Muscle layer of colon (tissue), 2 donors: ENCODE measurements around the gene RNF135.
"Not testable (repeated sequence)": the region's sequence is repeated elsewhere in the genome, so short reads cannot be mapped to it uniquely, and the experiment has no call there.

Experiments
- H3K27ac ChIP-seq: one replicate; pipeline ENCODE4 v1.7.0; 2013; ENCODE audit warnings: low read depth, mild to moderate bottlenecking, low read length, moderate library complexity
- H3K27me3 ChIP-seq, 2 donors: one replicate each; pipeline ENCODE4 v1.7.0; 2013; ENCODE audit warnings: low read length in 2 of 2, mild to moderate bottlenecking in 2 of 2; ENCODE audit not compliant: insufficient read depth in 2 of 2, control insufficient read depth in 1 of 2
- H3K36me3 ChIP-seq: one replicate; pipeline ENCODE4 v1.7.0; 2013; ENCODE audit warnings: mild to moderate bottlenecking, low read length; ENCODE audit not compliant: insufficient read depth
- H3K4me1 ChIP-seq: one replicate; pipeline ENCODE4 v1.7.0; 2013; ENCODE audit warnings: mild to moderate bottlenecking, low read length; ENCODE audit not compliant: insufficient read depth
- H3K4me3 ChIP-seq, 2 donors: one replicate each; pipeline ENCODE4 v1.7.0; 2013; ENCODE audit warnings: low read length in 2 of 2, low read depth in 1 of 2, mild to moderate bottlenecking in 1 of 2, moderate library complexity in 1 of 2
- H3K9ac ChIP-seq: one replicate; pipeline ENCODE4 v1.7.0; 2013; ENCODE audit warnings: low read length
- H3K9me3 ChIP-seq: one replicate; pipeline ENCODE4 v1.7.0; 2013; ENCODE audit warnings: mild to moderate bottlenecking, low read length
- donor health status: abdominal sarcoma.
- donor health status: Adenocarcinoma of cecum.

Gene RNF135

GRCh38 chr17:31008374-31009041 lies 37.7 kb downstream of the RNF135 start:
- Histone ChIP-seq H3K27me3 (no peaks in the 10 kb centered on the region), H3K27ac (peak overlapping the region; percentile 85), H3K4me1 (no peaks in the 10 kb centered on the region), H3K9me3 (no peaks in the 10 kb centered on the region), H3K9ac (peak overlapping the region; percentile 78), H3K4me3 (peak overlapping the region; percentile 75 to 91), H3K36me3 (no peaks in the 10 kb centered on the region)

GRCh38 chr17:31009042-31009702 lies 38.3 kb downstream of the RNF135 start:
- not testable (repeated sequence) for H3K27me3 ChIP-seq, H3K4me1 ChIP-seq, H3K9me3 ChIP-seq, H3K36me3 ChIP-seq
- Histone ChIP-seq H3K9ac (peak overlapping the region; percentile 78), H3K27ac (peak overlapping the region; percentile 85), H3K4me3 (peak overlapping the region; percentile 75 to 91)

GRCh38 chr17:31010014-31010413 lies 39.2 kb downstream of the RNF135 start:
- H3K4me3 ChIP-seq, H3K36me3 ChIP-seq, H3K27me3 ChIP-seq, H3K9ac ChIP-seq, H3K27ac ChIP-seq, H3K4me1 ChIP-seq, H3K9me3 ChIP-seq: not testable (repeated sequence)

GRCh38 chr17:31013844-31014243 lies 43.0 kb downstream of the RNF135 start:
- no peak overlapping the region for H3K27ac ChIP-seq
- H3K4me1 ChIP-seq: no peaks in the 10 kb centered on the region
- no peaks in the 10 kb centered on the region for H3K27me3 ChIP-seq
- H3K9me3 ChIP-seq: no peaks in the 10 kb centered on the region
- H3K36me3 ChIP-seq: no peaks in the 10 kb centered on the region
- no peak overlapping the region for H3K4me3 ChIP-seq
- no peak overlapping the region for H3K9ac ChIP-seq

GRCh38 chr17:31015639-31016038 lies 44.8 kb downstream of the RNF135 start:
- Histone ChIP-seq H3K9me3 (no peaks in the 10 kb centered on the region), H3K9ac (no peak overlapping the region), H3K27me3 (no peaks in the 10 kb centered on the region), H3K4me1 (no peaks in the 10 kb centered on the region), H3K36me3 (no peaks in the 10 kb centered on the region), H3K27ac (no peak overlapping the region), H3K4me3 (no peak overlapping the region)

GRCh38 chr17:31019004-31019403 lies 48.2 kb downstream of the RNF135 start:
- no peak overlapping the region for H3K9ac ChIP-seq
- H3K36me3 ChIP-seq: no peaks in the 10 kb centered on the region
- no peaks in the 10 kb centered on the region for H3K27me3 ChIP-seq
- H3K4me3 ChIP-seq: no peak overlapping the region
- H3K9me3 ChIP-seq: no peaks in the 10 kb centered on the region
- no peaks in the 10 kb centered on the region for H3K4me1 ChIP-seq
- H3K27ac ChIP-seq: no peak overlapping the region

GRCh38 chr17:31023171-31023570 lies 52.3 kb downstream of the RNF135 start:
- H3K9ac ChIP-seq, H3K27ac ChIP-seq, H3K4me3 ChIP-seq, H3K27me3 ChIP-seq, H3K9me3 ChIP-seq, H3K4me1 ChIP-seq, H3K36me3 ChIP-seq: not testable (repeated sequence)

- Histone ChIP-seq H3K9ac (no peak overlapping the region), H3K4me1 (no peaks in the 10 kb centered on the region), H3K27ac (no peak overlapping the region), H3K4me3 (no peak overlapping the region), H3K36me3 (no peaks in the 10 kb centered on the region), H3K9me3 (no peaks in the 10 kb centered on the region), H3K27me3 (no peaks in the 10 kb centered on the region)
Observed at GRCh38 chr17:31031841-31032240, 61.0 kb downstream of the RNF135 start.

- H3K36me3 ChIP-seq, H3K27ac ChIP-seq, H3K9ac ChIP-seq, H3K4me1 ChIP-seq, H3K27me3 ChIP-seq, H3K4me3 ChIP-seq, H3K9me3 ChIP-seq: not testable (repeated sequence)
Observed at GRCh38 chr17:31035611-31036010, 64.8 kb downstream of the RNF135 start.

- H3K4me3 ChIP-seq, H3K27me3 ChIP-seq, H3K27ac ChIP-seq, H3K36me3 ChIP-seq, H3K9me3 ChIP-seq, H3K9ac ChIP-seq, H3K4me1 ChIP-seq: not testable (repeated sequence)
Observed at GRCh38 chr17:31040837-31041236, 70.0 kb downstream of the RNF135 start.

- H3K27me3 ChIP-seq, H3K27ac ChIP-seq, H3K9ac ChIP-seq, H3K4me3 ChIP-seq, H3K4me1 ChIP-seq, H3K9me3 ChIP-seq, H3K36me3 ChIP-seq: not testable (repeated sequence)
Observed at GRCh38 chr17:31042378-31042777, 71.5 kb downstream of the RNF135 start.

GRCh38 chr17:31046856-31047425 lies 76.1 kb downstream of the RNF135 start:
- H3K4me3 ChIP-seq, H3K9ac ChIP-seq, H3K27ac ChIP-seq, H3K27me3 ChIP-seq, H3K9me3 ChIP-seq, H3K4me1 ChIP-seq, H3K36me3 ChIP-seq: not testable (repeated sequence)
